Stimulated activated CD8-positive, alpha-beta memory T cell treated with anti-CD3 and anti-CD28 coated beads, Interleukin-7, amount 100 ng/mL, for 24 hours (primary cell): ENCODE data around the gene ZKSCAN5.
"Not testable (repeated sequence)": the region's sequence is repeated elsewhere in the genome, so short reads cannot be mapped to it uniquely, and the experiment has no call there.

Source experiments
- DNase-seq: peaks from one replicate; pipeline ENCODE4 v3.0.0-alpha.2; 2020; ENCODE audit warnings: low read depth

Gene ZKSCAN5

DNA sequence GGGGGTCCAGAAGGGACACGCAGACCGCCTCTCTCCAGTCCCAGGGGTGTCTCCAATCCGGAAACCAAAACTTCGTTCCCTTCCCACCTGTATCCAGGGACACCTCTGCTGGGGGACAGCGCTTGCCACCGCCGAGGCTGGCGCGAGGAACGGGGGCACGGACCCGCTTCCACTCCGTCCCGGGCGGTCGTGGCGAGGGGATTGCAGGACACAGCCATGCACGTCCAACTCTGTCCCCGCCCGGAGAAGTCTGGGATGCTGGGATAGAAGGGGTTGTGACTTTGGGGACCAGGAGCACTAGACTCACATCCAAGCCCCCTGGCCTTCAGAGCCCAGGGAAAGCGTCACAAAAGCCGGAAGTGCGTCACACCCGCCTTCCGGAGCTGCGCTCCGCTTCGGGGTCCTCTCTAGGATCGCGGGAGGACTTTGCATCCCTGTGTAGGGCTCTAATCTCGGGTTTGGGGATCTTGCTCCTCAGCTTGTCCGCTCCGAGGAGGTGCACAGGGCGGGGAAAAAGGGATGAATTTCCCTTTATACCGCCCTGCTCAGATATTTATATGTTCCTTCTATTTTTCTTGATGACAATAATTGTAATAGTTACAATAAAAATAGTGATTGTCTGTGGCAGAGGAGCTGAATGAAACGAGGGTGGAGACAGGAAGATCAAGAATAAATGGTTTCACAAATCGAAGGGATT, 47.5 kb downstream of the ZKSCAN5 start, which contains the start of gene FAM200A:
TSS of gene FAM200A (minus strand) at position 348 of the 697 bp plus-strand sequence. CDS start 3,707 bp downstream, outside the sequence.
- DNase-seq, result peak; percentile 69

DNA sequence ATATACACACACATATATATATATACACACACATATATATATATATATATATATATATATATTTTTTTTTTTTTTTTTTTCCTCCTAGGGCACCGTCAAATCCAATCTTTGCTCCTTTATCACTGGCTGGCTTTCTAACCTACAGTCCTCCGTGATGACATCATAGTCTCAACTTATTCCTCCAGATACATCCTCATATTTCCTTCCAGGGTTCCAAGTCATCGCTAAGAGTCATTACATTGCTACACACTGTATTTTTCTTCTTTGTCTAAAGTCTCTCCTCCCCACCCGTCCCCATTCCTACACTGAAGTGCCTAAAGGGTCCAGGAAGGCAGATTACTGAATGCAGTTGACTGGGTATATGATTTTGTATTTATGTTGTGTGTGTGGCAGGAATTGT, 48.6 kb downstream of the ZKSCAN5 start:
- DNase-seq, result no peak

DNA sequence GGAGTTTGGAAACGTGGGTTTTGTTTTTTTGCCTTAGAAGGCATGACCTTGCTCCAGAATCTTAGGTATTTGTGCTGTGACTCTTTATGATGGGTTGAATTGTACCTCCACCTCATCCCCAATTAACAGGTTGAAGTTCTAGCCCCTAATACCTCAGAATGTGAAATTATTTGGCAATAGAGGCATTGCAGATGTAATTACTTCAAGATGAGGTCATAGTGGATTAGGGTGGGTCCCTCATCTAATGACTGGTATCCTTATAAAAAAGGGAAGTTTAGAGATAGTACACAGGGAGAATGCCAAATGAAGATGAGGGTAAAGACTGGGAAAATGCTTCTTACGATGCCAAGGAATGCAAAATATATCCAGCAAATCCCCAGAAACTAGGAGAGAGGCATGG, 50.5 kb downstream of the ZKSCAN5 start:
- no peak for DNase-seq

GRCh38 chr7:99557196-99557607, 52.7 kb downstream of the ZKSCAN5 start:
- no peak for DNase-seq

DNA sequence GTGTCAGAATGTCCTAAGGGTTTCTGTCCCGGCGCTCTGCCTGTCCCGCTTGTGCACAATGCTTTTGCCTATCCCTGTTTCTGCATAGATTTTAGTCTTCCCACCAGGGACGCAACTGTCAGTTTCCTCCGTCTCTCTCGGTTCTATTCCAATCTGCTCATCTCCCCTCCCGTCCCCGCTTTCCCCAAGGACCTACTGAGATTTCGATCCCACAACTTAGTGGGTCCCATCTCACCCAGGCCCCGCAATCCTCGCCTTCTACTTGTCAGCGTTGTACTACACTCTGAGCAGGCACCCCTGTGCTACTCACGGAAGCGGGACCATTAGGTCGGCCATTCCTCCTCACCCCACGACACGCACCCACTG, 53.5 kb downstream of the ZKSCAN5 start:
- no peak for DNase-seq

DNA sequence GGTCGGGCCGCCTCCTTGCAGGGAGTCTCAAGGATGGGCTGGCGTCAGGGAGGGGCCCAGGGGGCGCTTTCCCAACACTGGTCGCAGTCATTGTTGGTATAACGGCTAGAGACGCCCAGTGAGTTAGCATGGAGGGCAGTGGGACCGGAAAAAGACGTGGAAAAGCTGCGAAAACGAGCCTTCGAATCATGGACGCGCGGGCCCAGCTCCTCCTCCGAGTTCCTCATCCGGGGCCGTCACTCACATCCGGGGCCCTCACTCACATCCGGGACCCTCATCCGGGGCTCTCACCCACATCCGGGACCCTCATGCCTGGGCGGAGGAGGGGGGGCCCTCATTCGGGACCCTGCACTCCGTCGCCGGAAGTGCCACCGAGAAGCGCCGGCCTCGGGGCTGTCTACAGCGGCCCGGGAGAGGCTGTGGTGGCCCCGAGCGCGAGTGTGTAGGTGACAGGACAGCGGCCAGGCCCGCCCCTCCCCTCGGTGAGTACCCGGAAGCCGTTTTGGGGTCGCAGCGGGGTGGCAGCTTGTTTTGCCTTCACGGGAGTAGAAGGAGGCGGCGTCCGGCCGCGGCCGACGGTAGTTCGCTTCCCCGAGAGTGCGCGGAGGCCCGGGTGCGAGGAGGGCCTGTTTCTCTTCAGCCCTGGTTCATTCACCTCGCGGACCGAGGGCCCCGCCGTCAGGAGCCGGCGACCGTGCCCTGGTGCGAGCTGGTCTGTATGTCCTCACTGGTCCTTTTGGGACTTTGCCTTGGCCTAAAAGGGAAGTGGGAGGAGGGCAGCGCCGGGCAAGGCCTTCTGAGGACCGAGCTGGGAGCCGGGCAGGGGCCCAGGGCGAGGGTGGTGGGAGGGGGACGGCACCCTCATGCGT, 54.1 kb downstream of the ZKSCAN5 start, which contains the start of gene ZNF655:
TSS of gene ZNF655 (plus strand) at position 337 of the 869 bp plus-strand sequence. CDS start 1,918 bp downstream, outside the sequence.
- peak; percentile 85 for DNase-seq

- DNase-seq, result no peak
Measured at GRCh38 chr7:99559175-99559915, 54.9 kb downstream of the ZKSCAN5 start.

GRCh38 chr7:99560834-99561736, 56.6 kb downstream of the ZKSCAN5 start:
- DNase-seq, result no peak

- DNase-seq, result no peak
Measured at GRCh38 chr7:99561737-99562051, 57.2 kb downstream of the ZKSCAN5 start.

GRCh38 chr7:99562114-99562784, 57.8 kb downstream of the ZKSCAN5 start:
- DNase-seq, result no peak

- DNase-seq, result no peak
Measured at GRCh38 chr7:99562832-99563231, 58.4 kb downstream of the ZKSCAN5 start.

DNA sequence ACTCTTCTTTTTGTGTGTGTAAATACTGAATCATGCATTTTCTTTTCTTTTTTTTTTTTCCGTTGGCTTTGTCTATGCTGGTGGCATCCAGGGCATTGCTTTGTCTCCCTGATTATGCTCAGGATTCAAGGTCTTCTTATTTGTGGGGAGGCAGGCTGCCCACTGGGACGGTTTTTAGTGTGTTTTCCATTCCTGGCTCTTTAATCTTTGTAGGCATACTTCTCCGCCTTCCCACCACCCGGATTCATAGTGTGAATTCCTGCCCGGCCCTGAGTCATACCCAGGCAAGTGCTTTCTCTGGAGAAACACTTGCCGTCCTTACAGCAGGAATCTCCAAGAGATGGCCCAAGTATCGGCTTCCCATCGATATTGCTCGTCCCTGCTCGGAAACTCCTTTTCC, 59.2 kb downstream of the ZKSCAN5 start:
- no peak for DNase-seq

DNA sequence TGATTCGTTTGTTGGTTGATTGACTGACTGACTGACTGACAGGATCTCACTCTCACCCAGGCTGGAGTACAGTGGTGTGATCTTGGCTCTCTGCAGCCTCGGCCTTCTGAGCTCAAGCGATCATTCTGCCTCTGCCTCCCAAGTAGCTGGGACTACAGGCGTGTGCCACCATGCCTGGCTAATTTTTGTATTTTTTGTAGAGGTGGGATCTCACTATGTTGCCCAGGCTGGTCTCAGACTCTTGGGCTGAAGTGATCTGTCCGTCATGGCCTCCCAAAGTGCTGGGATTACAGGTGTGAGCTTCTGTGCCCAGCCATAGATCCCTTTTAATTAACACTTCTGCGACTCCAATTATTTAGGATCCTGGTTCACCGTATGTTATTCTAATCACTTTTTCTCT, 64.3 kb downstream of the ZKSCAN5 start:
- DNase-seq, result not testable (repeated sequence)

DNA sequence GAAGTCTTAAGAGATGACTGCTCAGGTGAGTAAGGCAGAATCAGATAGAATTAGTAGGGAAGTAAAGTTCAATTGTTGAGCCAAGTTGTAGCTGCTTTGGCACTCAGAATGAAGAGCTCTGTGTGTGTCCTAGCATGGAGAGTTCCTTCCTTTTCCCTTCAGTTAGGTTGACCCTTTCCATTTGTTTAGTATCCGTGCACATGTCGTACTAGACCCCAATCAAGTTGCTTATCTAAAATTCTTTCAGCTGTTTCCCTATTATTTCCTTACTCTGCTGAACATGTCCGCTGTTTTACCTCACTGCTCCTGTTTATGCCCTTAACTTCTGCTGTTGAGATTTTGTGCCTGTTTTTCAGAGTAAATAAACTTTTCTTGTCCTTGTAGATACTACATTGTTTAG, 67.3 kb downstream of the ZKSCAN5 start:
- no peak for DNase-seq

- no peak for DNase-seq
Measured at GRCh38 chr7:99573257-99573656, 68.8 kb downstream of the ZKSCAN5 start.

DNA sequence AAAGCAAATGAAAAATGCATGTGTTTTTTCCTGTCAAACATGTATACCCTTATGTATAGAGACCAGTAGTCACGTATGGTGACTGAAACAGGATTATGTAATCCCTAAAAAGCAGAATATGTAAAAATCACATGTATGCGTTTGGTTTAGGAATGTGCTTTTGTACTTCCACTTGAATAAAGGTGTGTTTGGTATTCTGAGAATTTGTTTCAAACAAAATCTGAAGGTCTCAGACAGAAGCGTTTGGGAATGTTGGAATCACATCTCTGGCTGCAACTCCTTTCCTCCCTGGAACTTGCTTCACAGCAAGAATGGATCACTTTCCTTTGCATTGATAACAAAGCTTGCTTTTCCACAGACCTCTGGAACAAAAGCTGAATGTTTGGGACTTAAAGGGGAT, 71.8 kb downstream of the ZKSCAN5 start:
- no peak for DNase-seq

- no peak for DNase-seq
Measured at GRCh38 chr7:99579281-99579955, 75.0 kb downstream of the ZKSCAN5 start.

- DNase-seq, result peak; percentile 13
Measured at GRCh38 chr7:99579956-99580777, 75.7 kb downstream of the ZKSCAN5 start.

DNA sequence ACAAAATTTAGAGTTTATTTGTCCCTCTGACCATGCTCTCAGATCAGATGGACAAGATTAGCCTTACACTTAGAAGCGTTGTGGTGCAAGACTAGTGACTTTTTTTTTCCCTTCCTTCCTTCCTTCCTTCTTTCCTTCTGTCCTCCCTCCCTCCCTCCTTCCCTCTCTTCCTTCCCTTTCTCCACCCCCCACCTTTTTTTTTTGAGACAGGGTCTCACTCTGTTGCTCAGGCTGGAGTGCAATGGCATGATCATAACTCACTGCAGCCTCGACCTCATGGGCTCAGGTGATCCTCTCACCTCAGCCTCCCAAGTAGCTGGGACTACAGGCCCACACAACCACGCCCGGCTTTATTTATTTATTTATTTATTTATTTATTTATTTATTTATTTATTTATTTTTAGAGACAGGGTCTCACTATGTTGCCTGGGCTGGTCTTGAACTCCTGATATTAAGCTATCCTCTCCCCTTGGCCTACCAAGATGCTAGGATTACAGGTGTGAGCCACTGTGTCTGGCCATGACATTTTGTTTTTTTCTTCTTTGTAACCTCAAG, 76.4 kb downstream of the ZKSCAN5 start:
- DNase-seq, result not testable (repeated sequence)
